Neural cell (in vitro differentiated cells): ENCODE measurements around the gene EPHA1.

Experiments used
- CTCF ChIP-seq: fragments of 450-650 bp; IDR thresholded peaks from 2 replicates; pipeline ENCODE4 v1.5.1; 2014; ENCODE audit warnings: antibody characterized with exemption, mild to moderate bottlenecking, moderate library complexity; ENCODE audit not compliant: poor library complexity, severe bottlenecking
- EP300 ChIP-seq: fragments of 450-650 bp; conservative IDR thresholded peaks from 2 replicates; pipeline ENCODE4 v1.6.1; 2014; ENCODE audit warnings: antibody characterized with exemption, mild to moderate bottlenecking, moderate library complexity; ENCODE audit not compliant: poor library complexity, severe bottlenecking
- EZH2 ChIP-seq: fragments of 200-600, 300-800 bp; shearing (Covaris generic), sonication (generic); IDR thresholded peaks from 2 replicates; pipeline ENCODE4 v1.6.1; 2014; ENCODE audit warnings: antibody characterized with exemption, low read length, borderline replicate concordance, mild to moderate bottlenecking; ENCODE audit not compliant: insufficient read depth, poor library complexity, severe bottlenecking
- MXI1 ChIP-seq: fragments of 450-650 bp; conservative IDR thresholded peaks from 2 replicates; pipeline ENCODE4 v1.6.1; 2014; ENCODE audit warnings: antibody characterized with exemption, mild to moderate bottlenecking; ENCODE audit not compliant: poor library complexity, severe bottlenecking
- POLR2AphosphoS5 ChIP-seq: IDR thresholded peaks from 2 replicates; pipeline ENCODE4 v1.6.1; 2012
- REST ChIP-seq: IDR thresholded peaks from 2 replicates; pipeline ENCODE4 v1.6.1; 2012; ENCODE audit warnings: borderline replicate concordance

GRCh38 chr7:143436325-143436946, 27.8 kb upstream of the EPHA1 start:
- no peak for TF ChIP-seq REST
- no peak for TF ChIP-seq CTCF
- no peak for TF ChIP-seq POLR2AphosphoS5
- TF ChIP-seq MXI1: no peak
- TF ChIP-seq EZH2: no peak
- TF ChIP-seq EP300: no peak
